GM21528 (cell line): ENCODE measurements around the gene RHOT1.
"Not testable (repeated sequence)": the region's sequence is repeated elsewhere in the genome, so short reads cannot be mapped to it uniquely, and the experiment has no call there.

Experiments used
- ATAC-seq: cut with Tn5 transposase; IDR thresholded peaks from one replicate; pipeline ENCODE4 v1.9.1; 2021; ENCODE audit warnings: mild to moderate bottlenecking, moderate library complexity; ENCODE audit not compliant: unreplicated experiment, low FRiP score

The RHOT1 gene

DNA sequence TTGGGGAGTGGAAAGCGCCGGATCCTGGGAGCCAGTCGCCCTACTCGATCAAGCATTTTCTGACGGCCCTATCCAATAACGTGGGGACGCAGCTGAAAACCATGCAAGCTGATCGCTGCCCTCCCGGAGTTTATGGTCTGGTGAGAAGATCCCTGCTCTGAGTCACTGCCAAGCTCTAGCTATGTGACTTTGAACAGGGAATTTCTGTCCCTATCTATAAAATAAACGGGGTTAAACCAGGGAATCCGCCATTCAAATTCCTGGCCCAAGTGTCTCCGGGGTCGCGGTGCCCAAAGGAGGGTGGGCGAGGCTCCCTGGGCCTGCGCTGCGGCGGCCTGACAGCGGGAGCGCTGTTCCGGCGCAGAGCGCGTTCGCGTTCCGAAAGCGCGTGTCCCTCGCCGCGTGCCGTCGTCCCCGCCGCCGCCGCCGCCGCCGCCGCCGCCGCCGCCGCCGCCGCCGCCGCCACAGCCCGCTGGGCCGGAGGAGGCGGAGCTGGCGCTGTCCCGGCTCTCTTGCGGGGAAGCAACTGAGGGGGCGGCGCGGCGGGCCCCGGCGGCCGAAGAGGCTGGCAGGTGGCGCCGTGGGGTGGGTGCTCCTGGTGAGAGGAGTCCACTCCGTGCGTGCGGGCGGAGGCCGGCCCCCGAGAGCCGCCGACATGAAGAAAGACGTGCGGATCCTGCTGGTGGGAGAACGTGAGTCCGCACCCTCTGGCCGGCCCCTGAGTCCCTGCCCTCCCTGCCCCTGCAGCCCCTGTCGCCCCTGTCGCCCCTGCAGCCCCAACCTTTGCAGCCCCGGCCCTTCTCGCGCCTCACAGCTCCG, at the start of gene RHOT1:
Gene RHOT1 (plus strand): TSS at position 465 of the 819 bp plus-strand sequence. CDS start 191 bp downstream, at position 656.
- peak; percentile 60 for ATAC-seq

DNA sequence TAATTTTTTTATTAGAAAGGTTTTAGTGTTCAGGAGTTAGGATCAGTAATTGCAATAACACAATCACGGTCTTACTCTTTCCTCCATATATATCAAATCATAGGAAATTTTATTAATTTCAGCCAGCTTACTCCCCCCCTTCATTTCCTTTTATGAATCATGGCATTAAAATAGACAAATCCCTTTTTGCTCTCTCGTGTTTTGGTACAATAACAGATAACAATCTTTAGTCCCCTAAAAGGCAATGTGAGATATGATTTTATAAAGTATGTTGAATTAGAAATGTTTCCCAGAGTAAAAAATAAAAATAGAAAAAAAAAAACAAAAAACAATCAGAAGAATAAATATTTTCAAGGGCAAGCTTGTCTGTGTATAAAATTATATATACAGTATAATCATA, 42.6 kb upstream of the RHOT1 start:
- no peak for ATAC-seq

DNA sequence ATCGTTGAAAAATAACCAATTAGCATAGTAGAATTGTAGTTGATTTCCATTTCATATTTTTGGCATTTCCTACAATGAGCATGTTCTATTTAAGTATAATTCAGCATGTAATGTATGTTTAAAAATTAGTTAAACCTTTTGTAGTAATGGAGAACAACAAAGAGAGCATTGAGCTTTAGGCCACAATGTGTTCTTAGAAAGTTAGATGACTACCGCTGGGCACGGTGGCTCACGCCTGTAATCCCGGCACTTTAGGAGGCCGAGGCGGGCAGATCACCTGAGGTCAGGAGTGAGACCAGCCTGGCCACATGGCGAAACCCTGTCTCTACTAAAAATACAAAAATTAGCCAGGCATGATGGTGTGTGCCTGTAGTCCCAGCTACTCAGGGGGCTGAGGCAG, 42.0 kb upstream of the RHOT1 start:
- ATAC-seq, result not testable (repeated sequence)

DNA sequence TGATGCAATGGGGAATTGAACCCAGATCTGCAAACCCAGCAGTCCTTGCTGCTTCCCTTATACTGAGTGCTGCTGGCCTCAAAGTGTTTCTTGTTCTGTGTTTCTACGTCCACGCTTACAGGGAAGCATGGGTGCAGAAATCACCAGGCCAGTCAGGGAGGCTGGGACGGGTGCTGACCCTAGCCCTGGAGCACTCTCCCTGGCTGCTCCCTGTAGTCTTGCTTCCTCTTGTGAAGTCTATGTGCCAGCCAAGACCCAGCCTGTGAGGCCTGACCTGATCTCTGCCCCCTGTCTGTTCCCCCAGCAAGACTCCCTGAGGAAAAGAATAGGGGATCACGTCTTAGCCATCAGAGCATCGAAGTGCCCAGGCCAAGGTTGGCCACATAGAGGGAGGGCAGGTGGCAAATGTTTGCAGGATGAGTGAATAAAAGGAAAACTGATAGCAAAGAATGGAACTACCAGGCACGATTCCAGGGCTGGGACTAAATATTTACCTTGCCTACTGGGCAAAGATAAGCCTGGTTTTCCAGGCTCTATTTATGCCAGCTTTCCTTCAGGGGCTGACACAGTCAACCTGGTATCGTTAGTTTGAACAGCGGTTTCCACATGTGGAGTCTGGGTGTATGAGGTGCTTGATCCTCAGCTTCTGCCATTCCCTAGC, 41.2 kb upstream of the RHOT1 start:
- no peak for ATAC-seq

DNA sequence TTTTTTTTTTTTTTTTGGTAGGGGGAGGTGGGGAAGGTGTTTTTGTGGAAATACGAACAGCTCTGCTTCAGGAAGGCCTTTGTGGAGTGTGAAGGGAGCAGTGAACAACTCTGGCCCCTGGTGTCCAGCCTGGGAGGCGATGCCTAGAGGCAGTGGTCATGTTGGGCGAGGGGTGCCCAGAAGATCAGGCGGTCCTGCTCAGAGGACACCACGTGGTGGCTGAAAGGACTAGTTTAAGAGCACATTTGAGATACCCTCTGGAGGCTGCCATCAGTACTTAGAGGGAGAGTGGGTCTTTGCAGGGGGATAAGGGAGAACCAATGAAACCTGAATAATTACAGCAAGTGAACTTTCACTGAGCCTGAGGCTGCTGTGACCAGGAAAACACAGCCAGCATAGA, 40.1 kb upstream of the RHOT1 start:
- ATAC-seq, result no peak

DNA sequence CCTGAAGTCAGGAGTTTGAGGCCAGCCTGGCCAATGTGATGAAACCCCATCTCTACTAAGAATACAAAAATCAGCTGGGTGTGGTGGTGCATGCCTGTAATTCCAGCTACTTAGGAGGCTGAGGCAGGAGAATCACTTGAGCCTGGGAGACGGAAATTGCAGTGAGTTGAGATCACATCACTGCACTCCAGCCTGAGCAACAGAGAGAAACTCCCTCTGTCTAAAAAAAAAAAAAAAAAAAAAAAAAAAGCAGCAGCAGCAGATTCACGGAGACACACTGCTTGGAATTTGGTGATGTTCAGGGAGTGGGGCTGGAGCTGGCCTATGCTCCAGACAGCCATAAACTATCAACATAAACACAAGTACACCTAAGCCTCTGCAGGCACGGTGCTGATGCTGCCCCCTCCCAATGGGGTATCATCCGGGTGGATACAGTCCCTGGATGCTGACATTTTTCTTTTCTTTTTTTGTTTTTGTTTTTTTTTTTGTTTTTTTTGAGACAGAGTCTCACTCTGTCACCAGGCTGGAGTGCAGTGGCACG, 39.6 kb upstream of the RHOT1 start:
- ATAC-seq, result no peak

DNA sequence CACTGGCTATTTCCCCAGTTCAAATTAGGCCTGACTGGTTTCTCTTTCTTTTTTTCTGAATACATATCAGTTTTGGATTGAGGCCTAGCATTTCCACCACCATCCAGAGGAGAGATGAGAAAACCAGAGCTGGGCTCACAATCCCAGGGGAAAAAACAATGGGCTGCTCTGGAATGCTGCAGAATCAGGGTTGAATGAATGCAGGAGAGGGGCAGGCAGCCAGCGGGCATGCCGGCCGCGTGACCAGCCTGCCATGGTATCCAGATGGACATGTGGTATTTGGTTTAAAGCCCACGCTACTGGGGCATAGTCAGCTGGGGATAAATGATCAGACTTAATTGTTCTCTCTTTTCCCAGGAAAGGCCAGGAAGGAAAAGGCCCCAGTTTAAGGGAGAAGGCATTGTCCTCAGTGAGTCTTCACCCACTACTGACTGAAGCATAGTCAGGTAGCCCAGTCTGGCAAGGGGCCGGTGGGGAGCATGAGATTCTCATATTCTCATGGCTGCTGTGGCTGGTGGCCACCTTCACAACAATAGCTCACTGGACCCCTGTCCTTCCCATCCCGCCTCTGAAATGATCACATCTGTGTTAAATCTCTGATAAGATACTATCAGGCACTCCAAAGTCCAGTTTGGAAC, 38.7 kb upstream of the RHOT1 start:
- no peak for ATAC-seq

DNA sequence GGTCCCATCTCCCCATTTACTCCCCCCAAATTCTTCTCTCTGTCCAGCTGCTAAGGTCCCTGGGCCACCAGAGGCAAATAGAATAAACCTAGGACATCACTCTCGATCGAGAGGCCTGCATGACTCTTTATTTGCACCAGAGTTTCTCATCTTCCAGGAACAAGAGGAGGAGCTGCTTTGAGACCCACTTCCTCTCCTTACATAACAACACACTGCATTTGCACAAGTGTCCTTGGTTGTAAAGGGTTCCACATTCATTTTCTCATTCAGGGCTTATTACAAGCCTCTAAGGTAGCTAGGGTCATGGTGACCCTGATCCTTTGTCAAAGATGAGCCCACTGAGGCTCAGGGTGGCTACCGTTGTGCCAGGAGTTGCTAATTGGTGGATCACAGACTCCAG, 38.1 kb upstream of the RHOT1 start:
- no peak for ATAC-seq

DNA sequence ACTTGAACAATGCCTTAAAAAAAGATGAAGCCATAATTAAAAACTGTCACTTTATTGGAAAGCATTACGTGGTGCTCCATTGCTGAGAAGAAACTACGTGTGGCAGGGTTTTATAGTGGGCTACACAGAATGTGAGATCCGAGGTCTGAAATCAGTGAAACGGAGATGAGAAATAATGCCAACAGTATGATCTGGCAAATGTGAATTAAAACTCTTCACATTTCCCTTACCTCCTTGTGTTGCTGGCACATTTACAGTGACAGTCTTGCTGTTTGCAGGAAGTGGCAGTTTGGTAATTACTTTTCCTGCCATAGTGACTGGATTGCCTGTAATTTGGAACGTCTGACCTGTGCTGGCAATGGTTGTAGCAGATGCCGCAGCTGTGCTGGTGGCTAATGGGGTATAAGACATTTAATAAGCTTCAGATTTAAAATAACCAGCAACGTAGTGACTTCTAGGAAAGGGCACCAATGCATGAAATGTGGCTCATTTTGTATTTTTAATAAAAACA, 35.8 kb upstream of the RHOT1 start:
- ATAC-seq, result not testable (repeated sequence)

DNA sequence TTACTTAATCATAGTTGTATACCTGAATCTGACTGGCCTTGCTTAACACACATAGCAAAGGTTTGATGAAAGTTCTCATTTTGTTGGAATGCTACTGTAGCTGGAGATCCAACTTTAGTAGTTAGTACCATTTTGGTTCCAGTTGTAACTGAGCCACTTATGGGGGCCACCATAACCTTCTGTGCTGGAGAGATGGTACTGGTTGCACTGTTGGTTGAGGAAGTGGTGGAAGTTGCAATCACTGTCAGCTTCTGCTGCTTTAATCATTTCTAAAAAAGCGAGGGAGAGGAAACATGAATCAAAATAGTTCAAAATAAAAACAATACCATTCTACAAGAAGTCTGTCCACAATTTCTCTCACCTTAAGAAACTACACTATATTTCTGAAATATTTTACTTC, 35.1 kb upstream of the RHOT1 start:
- ATAC-seq, result not testable (repeated sequence)

DNA sequence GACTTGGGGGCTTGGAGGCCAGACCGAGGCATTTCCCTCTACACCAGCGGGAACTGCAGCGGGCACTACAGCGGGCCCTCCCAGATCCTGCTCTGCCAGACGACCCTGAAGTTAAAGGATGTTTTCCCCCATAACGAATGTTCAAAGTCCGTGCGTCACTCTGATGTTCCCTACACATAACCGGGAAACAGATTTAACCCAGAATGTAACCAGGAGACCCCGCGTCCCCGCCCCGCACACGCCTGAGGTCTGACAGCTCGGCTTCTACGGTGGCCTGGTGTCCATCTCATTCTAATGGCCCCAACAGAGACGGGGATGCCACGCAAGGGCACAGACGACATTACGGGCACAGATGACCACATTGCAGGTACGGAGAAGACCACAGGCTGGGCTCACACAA, 31.7 kb upstream of the RHOT1 start:
- ATAC-seq, result no peak

DNA sequence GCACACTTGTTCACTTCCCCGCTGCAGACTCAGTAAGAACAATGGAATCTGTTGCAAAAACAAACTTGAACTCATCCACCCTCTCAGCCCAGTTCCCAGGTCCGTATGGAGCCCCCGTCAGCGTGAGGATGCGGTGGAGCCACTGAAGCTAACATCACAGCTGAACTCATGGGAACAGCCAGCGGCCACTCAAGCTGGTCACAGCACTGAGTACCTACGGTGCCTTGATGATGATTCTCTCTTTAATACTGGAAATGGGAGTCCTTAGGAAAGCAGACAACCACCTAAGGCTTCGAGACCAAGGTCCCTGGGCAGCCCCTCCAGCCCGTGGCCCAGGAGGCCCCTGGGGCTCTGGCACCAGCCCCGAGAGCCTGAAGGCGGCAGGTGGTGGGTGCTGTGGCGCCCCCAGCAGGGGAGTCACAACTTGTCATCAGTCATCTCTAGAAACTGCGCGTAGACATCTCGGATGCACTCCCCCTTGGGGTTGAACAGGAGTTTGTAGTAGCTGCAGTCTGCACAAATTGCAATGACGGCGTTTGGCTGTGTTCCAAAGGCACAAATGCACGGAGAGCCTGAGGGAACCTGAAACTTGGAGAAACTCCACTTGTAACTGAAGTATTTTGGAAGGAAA, 31.0 kb upstream of the RHOT1 start:
- no peak for ATAC-seq

DNA sequence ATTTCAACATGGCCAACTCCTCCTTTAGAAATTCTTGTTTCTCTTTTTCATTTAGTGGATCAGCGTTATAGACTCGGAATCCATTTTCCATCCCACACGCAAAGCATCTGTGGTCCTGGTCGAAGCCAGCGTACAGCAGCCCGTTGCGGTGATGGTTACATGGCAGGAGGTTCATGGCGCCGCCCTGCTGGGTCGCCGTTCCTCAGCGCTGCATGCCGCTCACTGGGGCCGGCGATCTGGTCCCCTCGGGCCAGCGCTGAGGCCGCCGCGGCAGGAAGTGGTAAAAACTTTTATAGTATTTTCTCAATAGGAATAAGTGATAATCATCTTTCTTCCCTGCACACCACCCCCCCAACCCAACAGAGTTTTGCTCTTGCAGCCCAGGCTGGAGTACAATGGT, 29.9 kb upstream of the RHOT1 start:
- no peak for ATAC-seq

DNA sequence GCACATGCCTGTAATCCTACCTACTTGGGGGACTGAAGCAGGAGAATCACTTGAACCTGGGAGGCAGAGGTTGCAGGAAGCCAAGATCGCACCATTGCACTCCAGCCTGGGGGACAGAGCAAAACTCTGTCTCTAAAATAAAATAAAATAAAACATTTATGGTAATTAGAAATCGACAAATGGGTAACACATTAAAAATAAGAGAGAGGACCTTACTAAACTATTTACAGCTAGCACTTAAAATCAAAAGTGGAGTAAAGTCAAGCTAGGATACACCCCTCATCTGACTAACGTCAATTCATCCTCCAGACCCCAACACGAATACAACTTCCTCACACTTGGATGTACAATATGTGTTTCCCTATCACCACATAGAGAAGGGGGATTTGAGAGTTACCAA, 27.8 kb upstream of the RHOT1 start:
- ATAC-seq, result no peak

DNA sequence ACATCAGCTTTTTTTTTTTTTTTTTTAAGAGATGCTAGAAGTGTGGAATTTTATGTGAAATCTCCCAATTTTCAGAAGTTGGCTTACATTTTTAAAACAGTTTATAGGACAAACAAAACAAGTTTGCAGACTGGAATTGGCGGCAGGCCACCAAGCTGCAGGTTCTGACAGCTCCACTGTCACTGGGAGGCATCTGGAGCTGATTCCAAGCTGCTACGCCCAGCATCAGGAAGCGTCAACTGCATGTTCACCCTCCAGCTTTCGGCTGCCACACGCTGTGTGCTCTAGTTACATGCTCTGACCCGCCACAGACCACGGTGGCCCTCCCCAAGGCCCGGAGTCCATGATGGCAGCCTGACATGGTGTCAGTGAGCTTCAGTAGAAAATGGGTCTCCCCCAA, 26.8 kb upstream of the RHOT1 start:
- ATAC-seq, result not testable (repeated sequence)

DNA sequence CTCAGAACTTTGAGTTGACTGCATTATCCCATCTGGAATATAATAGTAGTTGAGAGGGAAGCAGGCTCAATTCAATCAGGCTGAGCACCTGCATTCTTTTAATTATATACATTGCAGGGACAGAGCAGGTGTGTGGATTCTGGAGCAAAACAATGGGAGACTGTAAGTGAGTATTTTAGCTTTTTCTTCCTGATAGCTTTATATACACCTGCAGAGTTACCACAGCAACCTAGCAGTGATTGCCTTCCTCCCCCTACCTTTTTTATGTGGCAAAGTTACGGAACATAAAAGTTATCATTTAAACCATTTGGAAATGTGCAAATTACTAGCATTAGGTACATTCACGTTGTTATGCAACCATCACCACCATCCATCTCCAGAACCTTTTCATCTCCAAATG, 25.4 kb upstream of the RHOT1 start:
- ATAC-seq, result no peak

DNA sequence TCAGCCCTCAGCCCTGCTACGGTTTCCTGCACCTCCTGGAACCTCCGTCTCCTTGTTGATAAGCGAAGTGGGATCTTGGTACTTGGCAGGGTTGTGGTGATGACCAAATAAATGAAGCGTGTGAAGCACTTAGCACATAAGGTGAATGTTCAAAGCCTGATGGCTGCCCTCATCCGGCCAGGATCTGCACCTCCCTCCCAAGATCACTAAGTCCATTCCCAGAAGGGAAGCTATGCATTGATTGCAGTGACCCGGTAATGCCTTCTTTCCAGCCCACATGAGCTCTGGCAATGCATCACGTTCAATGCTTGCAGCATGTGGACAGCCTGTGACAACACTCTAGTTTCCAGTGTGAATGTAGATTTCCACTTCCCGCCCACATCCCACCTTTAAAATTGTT, 24.9 kb upstream of the RHOT1 start:
- no peak for ATAC-seq

DNA sequence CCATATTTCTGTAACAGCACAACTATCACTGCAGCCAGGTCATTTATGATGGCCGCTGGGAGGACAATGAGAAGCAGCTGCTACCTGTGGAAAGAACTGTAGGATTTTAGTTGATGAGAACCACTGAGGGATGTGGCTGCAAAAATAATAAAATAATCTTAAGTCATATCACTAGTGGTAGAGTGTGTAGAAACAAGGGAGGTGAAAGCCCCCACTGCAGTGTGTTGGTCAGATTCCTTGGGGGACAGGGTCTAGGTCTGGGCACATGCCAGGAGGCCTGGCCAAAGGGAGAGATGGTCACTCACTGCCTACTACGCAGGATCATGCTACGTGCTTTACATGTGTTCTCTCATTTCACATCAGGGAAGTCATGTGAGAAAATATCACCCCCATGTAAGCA, 24.2 kb upstream of the RHOT1 start:
- ATAC-seq, result not testable (repeated sequence)

DNA sequence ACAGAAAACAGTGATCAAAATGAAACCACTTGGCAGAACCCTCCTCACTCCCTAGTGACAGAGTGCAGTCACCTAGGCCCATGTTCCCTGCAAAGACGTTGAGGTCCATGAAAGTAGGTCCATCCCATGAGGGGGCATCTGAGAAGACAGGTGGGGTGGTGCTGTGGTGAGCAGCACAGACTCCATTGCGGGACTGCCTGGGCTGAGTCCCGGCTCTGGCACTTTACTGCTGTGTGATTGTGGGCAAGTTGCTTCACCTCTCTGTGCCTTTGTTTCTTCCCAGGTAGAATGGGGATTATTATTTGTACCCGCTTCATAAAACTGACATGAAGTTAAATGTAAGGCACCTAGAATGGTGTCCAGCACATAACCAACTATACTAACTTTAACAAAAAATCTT, 23.5 kb upstream of the RHOT1 start:
- no peak for ATAC-seq

DNA sequence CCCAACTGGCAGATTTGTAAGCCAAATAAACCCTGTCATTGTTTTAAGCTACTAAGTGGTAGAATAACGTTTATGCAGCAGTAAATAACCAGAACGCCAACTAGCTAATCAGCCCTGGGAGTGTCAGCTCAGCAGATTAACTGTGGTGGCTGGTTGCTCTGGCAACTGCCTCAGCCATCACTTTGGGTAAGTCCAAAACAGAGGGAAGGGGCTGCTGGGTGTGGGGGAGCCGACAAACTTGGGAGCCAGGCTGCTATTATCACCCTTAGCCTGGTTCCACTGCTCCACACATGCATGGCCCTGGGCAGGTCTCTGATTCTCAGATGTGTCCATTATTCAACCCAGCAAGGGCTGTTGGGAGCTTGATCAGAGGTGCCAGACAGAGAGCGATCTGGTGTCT, 22.2 kb upstream of the RHOT1 start:
- no peak for ATAC-seq

DNA sequence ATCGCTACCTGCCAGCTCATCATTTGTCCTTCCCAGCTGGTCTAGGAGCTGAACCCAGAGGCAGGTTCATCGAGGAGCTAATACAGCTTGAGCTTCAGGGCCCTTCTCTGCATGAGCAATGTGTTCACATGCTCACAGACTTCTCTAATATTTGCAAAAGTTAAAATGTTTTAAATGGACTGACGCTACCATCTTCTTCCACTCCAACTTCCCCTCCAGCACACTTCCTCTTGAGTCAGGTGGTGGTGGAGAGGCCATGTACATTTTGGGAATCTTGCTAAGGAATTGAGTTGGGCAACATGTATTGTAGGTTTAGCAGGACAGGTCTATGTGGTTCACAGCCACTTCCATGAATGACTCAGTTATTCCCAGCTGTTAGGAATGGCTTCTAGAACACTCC, 21.6 kb upstream of the RHOT1 start:
- ATAC-seq, result no peak
